Right lobe of liver (tissue), 4 donors: ENCODE measurements around the gene GEMIN4.

Source experiments
- CTCF ChIP-seq, 4 donors: fragments of 200-600 bp in 3 of 4; fragments of 450-650 bp in 1 of 4; IDR thresholded peaks; one replicate each; pipeline versions ENCODE4 v1.5.1 to v1.8.0; 2016 to 2022; ENCODE audit warnings: antibody characterized with exemption in 4 of 4, mild to moderate bottlenecking in 2 of 4
- POLR2A ChIP-seq: fragments of 450-650 bp; IDR thresholded peaks from one replicate; pipeline ENCODE4 v1.6.1; 2017; ENCODE audit warnings: antibody characterized with exemption, mild to moderate bottlenecking
- donor health status: DM: no; HTN: no; CAD: no.
- donor health status: DM: no; HTN: no; CAD: no.
- donor health status: DM: no; HTN: yes; CAD: no.

GRCh38 chr17:781805-782731 lies 30.0 kb upstream of the GEMIN4 start, which contains the start of the genes GLOD4 and MRM3:
- TF ChIP-seq CTCF (IDR thresholded peaks at IDR 0.05), result peak in 2 of 4 donors; percentile 10 to 38
- TF ChIP-seq POLR2A, result peak; percentile 59
